GM18951 (cell line): ENCODE results near the gene ARID2.

ENCODE experiments used
- POLR2A ChIP-seq: IDR thresholded peaks from 4 replicates; pipeline ENCODE4 v1.6.1; 2011; ENCODE audit warnings: mild to moderate bottlenecking; ENCODE audit not compliant: insufficient read length, insufficient read depth; ENCODE audit errors: extremely low read depth
- in situ Hi-C: fragments of 300-500 bp; cut with MboI; formaldehyde crosslinking; loops from one replicate; pipeline ENCODE4 v1.12.0; 2022; ENCODE audit warnings: low sequenced_read_pairs, mixed read lengths, inconsistent platforms; ENCODE audit not compliant: unreplicated experiment

ARID2 gene

GRCh38 chr12:45728630-45729232 is 775 bp upstream of the ARID2 start:
- TF ChIP-seq POLR2A, result peak; percentile 92
- in situ Hi-C loops, result loop anchor here (25.0 kb wide), 1 partner anchor 516 kb away; the partner anchor contains the start of gene ANO6

DNA sequence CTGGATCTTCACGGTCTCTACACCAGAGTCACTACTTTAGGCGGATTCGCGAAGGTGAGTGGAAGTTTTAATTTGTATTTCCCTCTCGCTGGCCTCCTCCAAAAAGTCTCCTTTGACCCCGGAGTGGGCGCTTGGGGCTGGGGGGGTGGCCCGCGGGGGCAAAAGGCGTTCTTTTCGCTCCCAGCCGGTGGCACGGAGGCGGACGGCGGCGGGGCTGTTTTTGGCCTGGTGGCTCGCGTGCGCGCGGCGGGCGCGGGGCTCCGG is 510 bp downstream of the ARID2 start:
- in situ Hi-C loops, result loop anchor here (25.0 kb wide), 1 partner anchor 518 kb away; the partner anchor contains the start of gene ANO6
- TF ChIP-seq POLR2A, result no peak

DNA sequence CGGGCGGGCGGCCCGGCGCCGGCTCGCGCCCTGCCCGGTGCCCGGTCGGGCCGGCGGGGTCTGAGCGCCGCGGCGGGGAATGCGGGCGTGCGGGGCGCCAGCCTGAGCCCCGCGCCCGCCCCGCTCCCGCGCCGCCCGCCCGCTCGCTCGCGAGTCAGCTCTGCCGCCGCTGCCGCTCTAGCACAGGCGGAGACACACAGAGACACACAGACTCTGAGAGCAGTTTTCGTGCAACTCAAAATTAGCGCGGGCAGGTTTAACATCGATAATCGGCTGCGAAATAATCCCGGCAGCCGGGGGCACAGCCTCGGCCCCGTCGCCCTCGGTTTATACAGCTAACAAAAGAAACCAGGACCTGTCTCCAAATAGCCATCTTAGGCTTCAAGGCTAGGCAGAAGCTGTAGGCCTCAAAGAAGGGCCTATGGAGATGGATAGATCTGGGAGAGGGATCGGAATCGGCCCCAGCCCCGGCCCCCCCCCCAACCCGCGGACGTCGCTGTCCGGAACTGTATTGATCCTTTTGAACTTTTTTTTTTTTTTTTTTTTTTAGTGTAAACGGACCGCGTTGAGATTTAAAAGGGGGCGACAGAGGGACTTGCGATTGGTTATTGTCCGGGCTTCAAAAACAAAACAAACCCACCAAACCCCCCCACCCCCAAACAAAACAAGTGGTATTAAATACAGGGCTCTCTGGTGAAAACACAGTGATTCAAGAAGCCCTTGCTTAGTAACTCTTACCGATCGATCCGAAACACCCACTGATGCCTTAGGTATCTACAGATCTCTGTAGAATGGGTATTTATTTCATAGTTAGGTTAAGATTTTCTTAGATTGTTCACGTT is 1.1 kb downstream of the ARID2 start:
- in situ Hi-C loops, result loop anchor here (25.0 kb wide), 1 partner anchor 518 kb away; the partner anchor contains the start of gene ANO6
- TF ChIP-seq POLR2A, result no peak

GRCh38 chr12:45731190-45731775 is 1.8 kb downstream of the ARID2 start:
- TF ChIP-seq POLR2A, result no peak
- in situ Hi-C loops, result loop anchor here (25.0 kb wide), 1 partner anchor 519 kb away; the partner anchor contains the start of gene ANO6

GRCh38 chr12:45732250-45732649 is 2.7 kb downstream of the ARID2 start:
- in situ Hi-C loops, result loop anchor here (25.0 kb wide), 1 partner anchor 520 kb away; the partner anchor contains the start of gene ANO6
- no peak for TF ChIP-seq POLR2A

DNA sequence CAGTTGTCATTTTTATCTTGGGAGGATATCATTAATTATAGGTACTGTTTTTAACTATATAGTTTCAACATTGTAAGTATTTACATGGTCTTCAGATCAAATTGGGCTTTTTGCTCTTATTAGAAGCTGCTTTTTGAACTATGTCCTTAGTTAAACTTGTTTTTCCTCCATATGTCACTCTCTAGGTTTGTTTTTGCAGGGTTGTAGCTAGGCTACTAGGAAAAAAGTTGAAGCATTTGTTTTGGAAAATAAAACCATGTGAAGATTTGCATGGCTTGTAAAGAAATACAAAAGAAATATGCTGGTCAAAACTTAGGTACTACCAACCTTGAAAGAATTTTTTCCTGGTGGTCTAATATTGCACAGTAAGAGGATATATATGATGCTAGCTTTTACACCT is 3.4 kb downstream of the ARID2 start:
- no peak for TF ChIP-seq POLR2A
- in situ Hi-C loops, result loop anchor here (25.0 kb wide), 1 partner anchor 521 kb away; the partner anchor contains the start of gene ANO6

- in situ Hi-C loops, result loop anchor here (25.0 kb wide), 1 partner anchor 525 kb away; the partner anchor contains the start of gene ANO6
These were observed 8.1 kb downstream of the ARID2 start for GRCh38 chr12:45737638-45738037.

DNA sequence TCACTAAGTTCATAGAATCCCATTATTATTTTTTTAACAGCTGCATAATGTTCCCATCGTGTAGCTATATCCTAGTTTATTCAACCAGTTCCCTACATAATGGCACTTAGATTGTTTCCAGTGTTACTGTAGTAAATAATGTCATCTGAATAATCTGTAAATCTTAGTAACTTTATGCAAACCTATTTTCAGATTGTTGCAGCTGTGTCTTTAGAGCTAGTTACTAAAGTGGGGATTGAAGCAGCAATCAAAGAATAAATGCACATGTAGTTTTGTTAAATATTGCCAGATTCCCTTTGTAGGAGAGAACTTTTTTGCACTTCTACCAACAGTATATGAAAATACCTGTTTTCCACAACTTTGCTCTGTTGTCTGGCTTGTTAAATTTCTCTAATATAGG is 13.1 kb downstream of the ARID2 start:
- in situ Hi-C loops, result loop anchor here (25.0 kb wide), 1 partner anchor 530 kb away; the partner anchor contains the start of gene ANO6
- TF ChIP-seq POLR2A, result no peak

More at GRCh38 chr12:45737638-45738037, 8.1 kb downstream of the ARID2 start:
- no peak for TF ChIP-seq POLR2A

DNA sequence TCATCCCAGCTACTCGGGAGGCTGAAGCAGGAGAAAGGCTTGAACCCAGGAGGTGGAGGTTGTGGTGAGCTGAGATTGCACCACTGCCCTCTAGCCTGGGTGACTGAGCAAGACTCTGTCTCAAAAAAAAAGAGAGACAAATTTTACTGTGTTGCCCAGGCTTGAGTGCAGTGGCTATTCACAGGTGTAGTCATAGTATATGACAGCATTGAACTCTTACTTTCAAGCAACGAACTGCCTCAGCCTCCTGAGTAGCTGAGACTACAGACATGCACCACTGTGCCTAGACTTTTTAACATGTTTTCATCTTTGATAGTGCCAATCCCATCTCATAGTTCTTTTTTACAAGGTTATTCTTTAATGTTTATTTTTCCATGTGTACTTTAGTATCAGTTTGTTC is 13.7 kb downstream of the ARID2 start:
- TF ChIP-seq POLR2A, result no peak
- in situ Hi-C loops, result loop anchor here (25.0 kb wide), 1 partner anchor 531 kb away; the partner anchor contains the start of gene ANO6

GRCh38 chr12:45745861-45746277 is 16.4 kb downstream of the ARID2 start:
- no peak for TF ChIP-seq POLR2A
- in situ Hi-C loops, result loop anchor here (25.0 kb wide), 1 partner anchor 534 kb away; the partner anchor contains the start of gene ANO6

DNA sequence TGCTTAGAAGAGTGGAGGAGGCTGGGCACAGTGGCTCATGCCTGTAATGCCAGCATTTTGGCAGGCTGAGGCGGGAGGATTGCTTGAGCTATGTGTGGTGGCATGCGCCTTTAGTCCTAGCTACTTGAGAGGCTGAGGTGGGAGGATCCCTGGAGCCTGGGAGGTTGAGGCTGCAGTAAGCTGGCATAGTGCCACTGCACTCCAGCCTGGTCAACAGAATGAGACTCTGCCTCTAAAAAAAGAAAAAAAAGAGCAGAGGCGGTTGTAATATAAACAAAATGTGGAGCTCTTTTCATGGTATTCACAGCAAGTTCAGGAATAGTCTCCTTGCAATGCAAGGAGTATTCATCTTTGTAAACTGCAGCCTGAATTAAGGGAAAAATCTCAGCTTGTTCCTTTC is 27.2 kb downstream of the ARID2 start:
- TF ChIP-seq POLR2A, result no peak
- in situ Hi-C loops, result no loop called here

GRCh38 chr12:45757172-45757571 is 27.7 kb downstream of the ARID2 start:
- no peak for TF ChIP-seq POLR2A
- in situ Hi-C loops, result no loop called here

DNA sequence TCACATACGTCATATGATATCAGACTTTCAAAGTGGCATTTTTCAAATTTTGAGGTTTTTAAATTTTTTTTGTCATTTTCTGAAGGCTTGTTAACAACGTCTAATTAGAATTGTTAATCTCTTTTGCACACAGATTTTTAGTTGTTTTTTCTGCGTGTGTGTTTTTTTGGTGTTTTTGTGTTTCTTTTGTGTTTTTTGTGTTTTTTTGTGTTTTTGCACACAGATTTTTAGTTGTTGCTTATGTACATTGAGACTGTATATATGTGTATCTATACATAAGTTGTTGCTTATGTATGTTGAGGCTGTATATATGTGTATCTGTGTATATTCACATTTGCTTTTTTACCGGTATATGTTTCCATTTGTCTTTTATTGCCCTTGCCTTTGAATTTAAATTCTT is 30.8 kb downstream of the ARID2 start:
- in situ Hi-C loops, result no loop called here
- TF ChIP-seq POLR2A, result no peak
